ENCODE data around the gene TNFAIP3. TPM values are rescaled to one million over a fixed set of nuclear protein-coding genes. Genes with fewer than 3 reads are reported as not detected.

Gene TNFAIP3
- total and polyA plus RNA-seq, 2 donors (not counting 3 experiments of a cell fraction or from before 2014, with no cell fraction given), result 4.0 to 8.6 TPM

DNA sequence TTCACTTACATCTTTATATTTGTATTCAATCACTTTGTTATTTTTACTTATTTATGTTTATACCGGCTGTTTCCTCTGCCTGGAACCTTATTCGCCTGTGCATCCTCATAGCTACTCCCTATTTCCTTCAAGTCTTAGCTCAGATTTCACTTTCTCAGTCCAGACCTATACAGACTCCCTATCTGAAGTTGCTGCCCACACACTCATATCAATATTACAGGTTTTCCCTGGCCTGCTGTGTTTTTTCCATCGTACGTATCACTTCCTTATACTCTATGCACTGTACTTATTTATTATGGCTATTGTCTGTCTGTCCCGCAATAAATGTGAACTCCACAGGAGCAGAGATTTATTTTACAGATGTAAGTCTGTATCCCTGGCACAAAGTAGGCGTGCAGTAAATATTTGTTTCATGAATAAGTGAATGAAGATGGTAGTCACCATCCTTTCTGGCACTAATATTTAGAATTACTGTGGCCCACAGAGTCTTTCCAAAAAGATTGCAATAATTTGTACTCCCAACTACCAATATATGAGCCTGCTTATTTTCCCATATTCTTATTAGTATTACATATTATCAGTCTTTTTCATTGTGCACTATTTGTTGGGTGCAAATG lies 64.9 kb downstream of the TNFAIP3 start:
- dilution Hi-C loops (cut with MboI; ENCODE audit: extremely low pct_ligation_motif_present, low sequenced_read_pairs) (loop anchor here (25.0 kb wide), 1 partner anchor 195 kb away; no protein-coding TSS in a partner anchor), intact Hi-C loops (cut with micrococcal nuclease) (no loop called here)
- FAIRE-seq, result no peak
- H3K4me3 ChIP-seq (replicated peaks in 1 of 3; ENCODE audit: insufficient read depth in 1 of 3, low read depth in 1 of 3, low read length in 3 of 3), result no peak overlapping the region
- H3K4me2 ChIP-seq (ENCODE audit: insufficient read depth, low read length), result no peak overlapping the region
- BruUV-seq (replicated peaks), result no TSS peak
- H3K4me1 ChIP-seq (ENCODE audit: control insufficient read depth, extremely low read depth, insufficient read depth, low read length), result peaks cover 6% of the 10 kb centered on the region
- no peak overlapping the region for H2AFZ ChIP-seq (ENCODE audit: low read depth, low read length)
- no peaks in the 10 kb centered on the region for H3K36me3 ChIP-seq (ENCODE audit: control insufficient read depth in 2 of 2, extremely low read depth in 1 of 2, insufficient read depth in 2 of 2, low read length in 2 of 2)
- ChIA-PET POLR2A (no interaction called here), CTCF (interaction anchor here (1.0 kb wide), 5 partner anchors 8 to 203 kb away, joined by 3 to 6 read pairs (median 3); partner anchors contain the start of gene TNFAIP3)
- H3K27me3 ChIP-seq (ENCODE audit: control insufficient read depth in 2 of 2, insufficient read depth in 2 of 2, low read length in 2 of 2), result no peaks in the 10 kb centered on the region
- no peak overlapping the region for H3K9ac ChIP-seq (replicated peaks; ENCODE audit: extremely low read depth, insufficient read depth, low read length)
- no peak for DNase-seq (ENCODE audit: low read depth, low spot score)
- no peaks in the 10 kb centered on the region for H3K9me1 ChIP-seq (replicated peaks; ENCODE audit: control insufficient read depth, extremely low read depth, insufficient read depth, low read length)
- no peaks in the 10 kb centered on the region for H3K79me2 ChIP-seq (ENCODE audit: control insufficient read depth, insufficient read depth, low read length)
- TF ChIP-seq GATA2 (IDR thresholded peaks at IDR 0.05; ENCODE audit: insufficient read depth, insufficient read length, low read depth, low read length) (no peak), POLR2A (IDR thresholded peaks at IDR 0.05; ENCODE audit: low read depth, low read length) (no peak), JUN (IDR thresholded peaks at IDR 0.05; ENCODE audit: borderline replicate concordance, insufficient read depth, insufficient read length, low read depth) (no peak), EZH2 (IDR thresholded peaks at IDR 0.05; ENCODE audit: borderline replicate concordance, low read depth, low read length, severe bottlenecking) (no peak), MYC (IDR thresholded peaks at IDR 0.05; ENCODE audit: low read depth, low read length) (no peak), POLR2AphosphoS5 (IDR thresholded peaks at IDR 0.05; ENCODE audit: insufficient read depth, low read depth, low read length) (no peak), FOS (IDR thresholded peaks at IDR 0.05; ENCODE audit: borderline replicate concordance, insufficient read depth, low read length) (no peak)
- TF ChIP-seq, protein P1, sequence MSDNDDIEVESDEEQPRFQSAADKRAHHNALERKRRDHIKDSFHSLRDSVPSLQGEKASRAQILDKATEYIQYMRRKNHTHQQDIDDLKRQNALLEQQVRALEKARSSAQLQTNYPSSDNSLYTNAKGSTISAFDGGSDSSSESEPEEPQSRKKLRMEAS (IDR thresholded peaks at IDR 0.05; ENCODE audit: insufficient read depth, insufficient read length), result no peak
- TF ChIP-seq, protein P2, sequence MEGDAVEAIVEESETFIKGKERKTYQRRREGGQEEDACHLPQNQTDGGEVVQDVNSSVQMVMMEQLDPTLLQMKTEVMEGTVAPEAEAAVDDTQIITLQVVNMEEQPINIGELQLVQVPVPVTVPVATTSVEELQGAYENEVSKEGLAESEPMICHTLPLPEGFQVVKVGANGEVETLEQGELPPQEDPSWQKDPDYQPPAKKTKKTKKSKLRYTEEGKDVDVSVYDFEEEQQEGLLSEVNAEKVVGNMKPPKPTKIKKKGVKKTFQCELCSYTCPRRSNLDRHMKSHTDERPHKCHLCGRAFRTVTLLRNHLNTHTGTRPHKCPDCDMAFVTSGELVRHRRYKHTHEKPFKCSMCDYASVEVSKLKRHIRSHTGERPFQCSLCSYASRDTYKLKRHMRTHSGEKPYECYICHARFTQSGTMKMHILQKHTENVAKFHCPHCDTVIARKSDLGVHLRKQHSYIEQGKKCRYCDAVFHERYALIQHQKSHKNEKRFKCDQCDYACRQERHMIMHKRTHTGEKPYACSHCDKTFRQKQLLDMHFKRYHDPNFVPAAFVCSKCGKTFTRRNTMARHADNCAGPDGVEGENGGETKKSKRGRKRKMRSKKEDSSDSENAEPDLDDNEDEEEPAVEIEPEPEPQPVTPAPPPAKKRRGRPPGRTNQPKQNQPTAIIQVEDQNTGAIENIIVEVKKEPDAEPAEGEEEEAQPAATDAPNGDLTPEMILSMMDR (IDR thresholded peaks at IDR 0.05; ENCODE audit: extremely low read depth in 1 of 2, insufficient read depth in 1 of 2, low read depth in 1 of 2, low read length in 2 of 2), result no peak
- no peak overlapping the region for H3K27ac ChIP-seq (ENCODE audit: insufficient read depth, low read depth, low read length)
- no peaks in the 10 kb centered on the region for H3K9me3 ChIP-seq (replicated peaks; ENCODE audit: control insufficient read depth, insufficient read depth, low read length)
- H4K20me1 ChIP-seq (replicated peaks; ENCODE audit: control insufficient read depth, extremely low read depth, insufficient read depth, low read length), result no peaks in the 10 kb centered on the region

Other genes starting within 250 kb of the TNFAIP3 start
- gene PERP, start 240.2 kb downstream of the TNFAIP3 start, total RNA-seq, result 27.4 and 30.2 TPM in 2 replicates
- gene PERP, start 240.2 kb downstream of the TNFAIP3 start, polyA plus RNA-seq, result 15.7 and 18.8 TPM in 2 replicates